ENCODE measurements around the gene RIF1.

DNA sequence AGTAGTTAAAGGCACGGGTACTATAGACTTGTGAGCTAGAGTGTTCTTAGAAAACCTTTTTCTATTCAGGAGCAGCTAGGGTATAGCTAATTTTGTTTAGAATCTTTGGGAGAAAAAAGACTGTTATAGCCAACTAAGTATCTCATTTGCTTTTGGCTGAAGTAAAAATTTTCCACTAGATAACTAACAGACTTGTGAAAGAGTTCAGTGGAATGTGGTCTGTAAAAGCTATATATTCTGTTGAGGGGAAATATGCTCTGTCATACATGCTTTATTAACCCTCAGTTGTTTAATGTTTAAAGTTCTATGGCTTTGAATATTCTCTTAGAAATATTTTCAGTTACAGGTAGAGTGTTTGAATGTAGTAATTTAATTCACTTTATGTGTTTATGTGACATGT is 49.7 kb downstream of the RIF1 start:
- TF ChIP-seq, protein P1, sequence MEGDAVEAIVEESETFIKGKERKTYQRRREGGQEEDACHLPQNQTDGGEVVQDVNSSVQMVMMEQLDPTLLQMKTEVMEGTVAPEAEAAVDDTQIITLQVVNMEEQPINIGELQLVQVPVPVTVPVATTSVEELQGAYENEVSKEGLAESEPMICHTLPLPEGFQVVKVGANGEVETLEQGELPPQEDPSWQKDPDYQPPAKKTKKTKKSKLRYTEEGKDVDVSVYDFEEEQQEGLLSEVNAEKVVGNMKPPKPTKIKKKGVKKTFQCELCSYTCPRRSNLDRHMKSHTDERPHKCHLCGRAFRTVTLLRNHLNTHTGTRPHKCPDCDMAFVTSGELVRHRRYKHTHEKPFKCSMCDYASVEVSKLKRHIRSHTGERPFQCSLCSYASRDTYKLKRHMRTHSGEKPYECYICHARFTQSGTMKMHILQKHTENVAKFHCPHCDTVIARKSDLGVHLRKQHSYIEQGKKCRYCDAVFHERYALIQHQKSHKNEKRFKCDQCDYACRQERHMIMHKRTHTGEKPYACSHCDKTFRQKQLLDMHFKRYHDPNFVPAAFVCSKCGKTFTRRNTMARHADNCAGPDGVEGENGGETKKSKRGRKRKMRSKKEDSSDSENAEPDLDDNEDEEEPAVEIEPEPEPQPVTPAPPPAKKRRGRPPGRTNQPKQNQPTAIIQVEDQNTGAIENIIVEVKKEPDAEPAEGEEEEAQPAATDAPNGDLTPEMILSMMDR (conservative IDR thresholded peaks at IDR 0.05; ENCODE audit: low read depth, low read length), result no peak
- TF ChIP-seq EZH2 (IDR thresholded peaks at IDR 0.05; ENCODE audit: low read length, unreplicated experiment) (no peak), EZH2phosphoT487 (IDR thresholded peaks at IDR 0.05; ENCODE audit: borderline replicate concordance, low read length) (no peak)

Data from PC-3 (cell line).